ENCODE results near the gene NDUFA8.
"Not testable (repeated sequence)": the region's sequence is repeated elsewhere in the genome, so short reads cannot be mapped to it uniquely, and the experiment has no call there.

The NDUFA8 gene

GRCh38 chr9:122118343-122119165, 41.0 kb downstream of the NDUFA8 start:
- DNase-seq (ENCODE audit: low spot score) (no peak), ATAC-seq (ENCODE audit: low read depth) (no peak)
- Histone ChIP-seq H3K4me1 (ENCODE audit: insufficient read depth, poor library complexity, severe bottlenecking) (no peaks in the 10 kb centered on the region), H3K27ac (ENCODE audit: poor library complexity, severe bottlenecking) (no peak overlapping the region), H3K36me3 (ENCODE audit: low read depth) (no peaks in the 10 kb centered on the region), H3K4me3 (ENCODE audit: severe bottlenecking) (no peak overlapping the region), H3K9me3 (ENCODE audit: severe bottlenecking) (no peaks in the 10 kb centered on the region), H3K27me3 (ENCODE audit: insufficient read depth, poor library complexity, severe bottlenecking) (no peaks in the 10 kb centered on the region)
- TF ChIP-seq CTCF (IDR thresholded peaks at IDR 0.05; ENCODE audit: poor library complexity, severe bottlenecking), result no peak

GRCh38 chr9:122117241-122117640, 42.3 kb downstream of the NDUFA8 start:
- H3K27ac ChIP-seq (ENCODE audit: poor library complexity, severe bottlenecking); ATAC-seq (ENCODE audit: low read depth); H3K27me3 ChIP-seq (ENCODE audit: insufficient read depth, poor library complexity, severe bottlenecking); H3K9me3 ChIP-seq (ENCODE audit: severe bottlenecking); H3K36me3 ChIP-seq (ENCODE audit: low read depth); DNase-seq (ENCODE audit: low spot score); H3K4me3 ChIP-seq (ENCODE audit: severe bottlenecking); H3K4me1 ChIP-seq (ENCODE audit: insufficient read depth, poor library complexity, severe bottlenecking): not testable (repeated sequence)

- TF ChIP-seq CTCF (IDR thresholded peaks at IDR 0.05; ENCODE audit: poor library complexity, severe bottlenecking), result no peak
Measured at GRCh38 chr9:122116448-122117173, 43.0 kb downstream of the NDUFA8 start.

GRCh38 chr9:122116040-122116439, 43.5 kb downstream of the NDUFA8 start:
- Histone ChIP-seq H3K4me1 (ENCODE audit: insufficient read depth, poor library complexity, severe bottlenecking) (no peaks in the 10 kb centered on the region), H3K27me3 (ENCODE audit: insufficient read depth, poor library complexity, severe bottlenecking) (no peaks in the 10 kb centered on the region), H3K9me3 (ENCODE audit: severe bottlenecking) (no peaks in the 10 kb centered on the region), H3K27ac (ENCODE audit: poor library complexity, severe bottlenecking) (no peak overlapping the region), H3K36me3 (ENCODE audit: low read depth) (no peaks in the 10 kb centered on the region), H3K4me3 (ENCODE audit: severe bottlenecking) (no peak overlapping the region)
- TF ChIP-seq CTCF (IDR thresholded peaks at IDR 0.05; ENCODE audit: poor library complexity, severe bottlenecking), result no peak
- ATAC-seq (ENCODE audit: low read depth), result no peak
- DNase-seq (ENCODE audit: low spot score), result no peak

More at GRCh38 chr9:122116448-122117173, 43.0 kb downstream of the NDUFA8 start:
- ATAC-seq (ENCODE audit: low read depth) (no peak), DNase-seq (ENCODE audit: low spot score) (no peak)
- H3K36me3 ChIP-seq (ENCODE audit: low read depth), result no peaks in the 10 kb centered on the region
- no peaks in the 10 kb centered on the region for H3K27me3 ChIP-seq (ENCODE audit: insufficient read depth, poor library complexity, severe bottlenecking)
- no peaks in the 10 kb centered on the region for H3K9me3 ChIP-seq (ENCODE audit: severe bottlenecking)
- no peak overlapping the region for H3K27ac ChIP-seq (ENCODE audit: poor library complexity, severe bottlenecking)
- no peaks in the 10 kb centered on the region for H3K4me1 ChIP-seq (ENCODE audit: insufficient read depth, poor library complexity, severe bottlenecking)
- no peak overlapping the region for H3K4me3 ChIP-seq (ENCODE audit: severe bottlenecking)

GRCh38 chr9:122115176-122116035, 44.2 kb downstream of the NDUFA8 start:
- TF ChIP-seq CTCF (IDR thresholded peaks at IDR 0.05; ENCODE audit: poor library complexity, severe bottlenecking), result no peak
- no peak; the same call in 2 of the 3 replicates for ATAC-seq (ENCODE audit: low read depth)

More at GRCh38 chr9:122115176-122116035, 44.2 kb downstream of the NDUFA8 start:
- no peak overlapping the region for H3K4me3 ChIP-seq (ENCODE audit: severe bottlenecking)
- H3K27ac ChIP-seq (ENCODE audit: poor library complexity, severe bottlenecking), result no peak overlapping the region
- H3K4me1 ChIP-seq (ENCODE audit: insufficient read depth, poor library complexity, severe bottlenecking), result no peaks in the 10 kb centered on the region
- no peaks in the 10 kb centered on the region for H3K36me3 ChIP-seq (ENCODE audit: low read depth)
- no peak for DNase-seq (ENCODE audit: low spot score)
- H3K9me3 ChIP-seq (ENCODE audit: severe bottlenecking), result no peaks in the 10 kb centered on the region
- no peaks in the 10 kb centered on the region for H3K27me3 ChIP-seq (ENCODE audit: insufficient read depth, poor library complexity, severe bottlenecking)
